GM12892 (cell line): ENCODE results near the gene L3MBTL3.

Experiments
- POLR2A ChIP-seq: IDR thresholded peaks from 2 replicates; pipeline ENCODE4 v1.6.1; 2011; ENCODE audit warnings: low read depth, low read length, control low read depth
- POLR2AphosphoS5 ChIP-seq: IDR thresholded peaks from 2 replicates; pipeline ENCODE4 v1.6.1; 2011; ENCODE audit warnings: low read depth, low read length, control low read depth
- TAF1 ChIP-seq: IDR thresholded peaks from 2 replicates; pipeline ENCODE4 v1.6.1; 2011; ENCODE audit warnings: low read depth, mild to moderate bottlenecking, control low read depth, low read length, borderline replicate concordance

DNA sequence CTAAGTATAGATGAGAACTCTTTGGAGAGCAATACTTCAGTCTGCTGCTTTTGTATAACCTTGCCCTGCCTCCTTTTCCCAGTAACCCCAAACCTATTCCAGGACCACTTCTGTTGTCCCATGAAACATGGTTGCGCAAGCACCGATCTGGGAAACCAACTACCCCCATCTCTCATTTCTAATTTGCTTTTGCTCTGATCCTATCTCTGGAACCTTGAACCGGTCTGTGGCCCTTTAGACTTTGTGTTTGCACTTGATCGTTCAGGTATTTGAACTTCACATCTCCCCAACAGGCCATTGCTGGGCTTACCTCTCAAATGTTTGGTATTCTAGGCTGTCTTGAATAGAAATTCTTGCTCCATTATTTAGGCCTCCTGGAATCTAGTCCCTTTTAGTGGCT lies 25.0 kb downstream of the L3MBTL3 start:
- TF ChIP-seq POLR2A: no peak
- TF ChIP-seq POLR2AphosphoS5: no peak
- no peak for TF ChIP-seq TAF1
